CD4-positive, alpha-beta memory T cell (primary cell): ENCODE data around the gene HABP4. TPM values are rescaled to one million over a fixed set of nuclear protein-coding genes. Genes with fewer than 3 reads are reported as not detected.

Source experiments
- CTCF ChIA-PET: fragments of 350-600 bp; sonication (Branson Sonifier 250); formaldehyde crosslinking; loops from one replicate; lab custom pipeline; 2021; ENCODE audit warnings: inconsistent platforms; ENCODE audit not compliant: partially characterized antibody; lab: Charles Lee
- POLR2A ChIA-PET: fragments of 350-600 bp; sonication (Branson Sonifier 250); formaldehyde crosslinking; loops from one replicate; lab custom pipeline; 2021; ENCODE audit not compliant: partially characterized antibody; lab: Charles Lee
- DNase-seq, 5 donors: peaks; one replicate each; pipeline versions ENCODE4 v3.0.0 to v3.0.0-alpha.2; 2020 to 2022; ENCODE audit warnings: mixed read lengths in 1 of 5
- H3K27ac ChIP-seq: one replicate; pipeline ENCODE4 v1.7.0; 2013; ENCODE audit warnings: low read depth, low read length
- H3K27me3 ChIP-seq: 2 replicates; pipeline ENCODE4 v1.7.0; 2013; ENCODE audit warnings: mild to moderate bottlenecking, low read length, moderate library complexity; ENCODE audit not compliant: insufficient read depth
- H3K36me3 ChIP-seq: 2 replicates; pipeline ENCODE4 v1.7.0; 2013; ENCODE audit warnings: mild to moderate bottlenecking, low read length, moderate library complexity; ENCODE audit not compliant: insufficient read depth
- H3K4me1 ChIP-seq: 2 replicates; pipeline ENCODE4 v1.7.0; 2013; ENCODE audit warnings: mild to moderate bottlenecking, low read length, moderate library complexity; ENCODE audit not compliant: insufficient read depth
- H3K4me3 ChIP-seq, 2 donors: one replicate each; pipeline ENCODE4 v1.7.0; 2013; ENCODE audit warnings: low read length in 2 of 2, mild to moderate bottlenecking in 1 of 2
- H3K9me3 ChIP-seq, 2 donors: one replicate each; pipeline ENCODE4 v1.7.0; 2013; ENCODE audit warnings: low read length in 2 of 2, control low read depth in 1 of 2; ENCODE audit not compliant: control insufficient read depth in 1 of 2
- H3K27ac Mint-ChIP-seq, 7 donors: one replicate each; pipeline ENCODE4 v1.8.0; 2020 to 2021; ENCODE audit warnings: mixed read lengths in 7 of 7, mild to moderate bottlenecking in 6 of 7, inconsistent platforms in 3 of 7, moderate library complexity in 3 of 7
- H3K27me3 Mint-ChIP-seq, 2 donors: one replicate each; pipeline ENCODE4 v1.8.0; 2020 to 2021; ENCODE audit warnings: mixed read lengths in 2 of 2
- H3K36me3 Mint-ChIP-seq, 2 donors: one replicate each; pipeline ENCODE4 v1.8.0; 2020 to 2021; ENCODE audit warnings: mixed read lengths in 2 of 2, inconsistent platforms in 1 of 2, mild to moderate bottlenecking in 1 of 2
- H3K4me1 Mint-ChIP-seq, 4 donors: one replicate each; pipeline ENCODE4 v1.8.0; 2020 to 2021; ENCODE audit warnings: mixed read lengths in 4 of 4, mild to moderate bottlenecking in 1 of 4
- H3K4me3 Mint-ChIP-seq, 8 donors: one replicate each; pipeline ENCODE4 v1.8.0; 2020 to 2021; ENCODE audit warnings: mixed read lengths in 8 of 8, mild to moderate bottlenecking in 7 of 8, moderate library complexity in 6 of 8, inconsistent platforms in 3 of 8
- H3K9me3 Mint-ChIP-seq, 8 donors: one replicate each; pipeline ENCODE4 v1.8.0; 2020 to 2021; ENCODE audit warnings: mixed read lengths in 8 of 8, mild to moderate bottlenecking in 5 of 8, inconsistent platforms in 3 of 8, moderate library complexity in 1 of 8
- intact Hi-C: fragments of 100-400 bp; cut with micrococcal nuclease; formaldehyde crosslinking; loops from one replicate; pipeline ENCODE4 v1.15.1; 2023
- polyA plus RNA-seq, 2 donors: library from polyadenylated mRNA; unstranded; fragments of 300-500 nt; fragmentation: Illumina TruSeq; gene quantifications; one replicate each; pipeline ENCODE4 v1.2.3, GENCODE V29; 2021
- total RNA-seq, 2 experiments: library from RNA; stranded (reverse); gene quantifications; one replicate each; pipeline ENCODE4 v1.2.3, GENCODE V29; 2021

HABP4 gene
- total and polyA plus RNA-seq, 4 experiments from 2014 or later: 18.6 to 36.6 (median 33.3) TPM

DNA sequence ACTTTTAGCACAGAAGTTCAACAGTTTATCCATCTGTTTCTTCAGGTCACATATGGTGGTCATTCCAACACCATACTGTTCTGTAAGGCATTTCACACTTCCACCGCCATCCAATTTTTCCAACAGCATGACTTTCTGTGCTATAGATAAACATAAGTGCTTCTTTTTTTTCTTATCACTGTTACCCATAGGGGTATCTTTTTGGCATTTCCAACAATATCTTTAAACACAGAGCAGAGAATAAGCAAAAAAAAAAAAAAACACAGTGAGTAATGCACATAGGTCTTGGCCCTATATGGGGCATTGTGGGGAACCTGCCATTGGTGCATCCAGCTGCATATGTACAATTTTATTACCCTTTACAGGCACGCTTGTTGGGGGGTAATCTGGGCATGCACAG is 19.6 kb upstream of the HABP4 start:
- Mint-ChIP-seq H3K27ac (no peak overlapping the region), H3K36me3 (no peaks in the 10 kb centered on the region), H3K9me3 (no peaks in the 10 kb centered on the region), H3K4me1 (peaks cover 0 to 8% (median 5%) of the 10 kb centered on the region in 4 donors), H3K4me3 (no peak overlapping the region), H3K27me3 (no peaks in the 10 kb centered on the region)
- H3K36me3 ChIP-seq: no peaks in the 10 kb centered on the region
- H3K4me3 ChIP-seq: no peak overlapping the region
- intact Hi-C loops: no loop called here
- H3K9me3 ChIP-seq: no peaks in the 10 kb centered on the region
- H3K27ac ChIP-seq: no peak overlapping the region
- H3K27me3 ChIP-seq: no peaks in the 10 kb centered on the region
- H3K4me1 ChIP-seq: no peaks in the 10 kb centered on the region
- ChIA-PET CTCF (no interaction called here), POLR2A (no interaction called here)
- DNase-seq: no peak

DNA sequence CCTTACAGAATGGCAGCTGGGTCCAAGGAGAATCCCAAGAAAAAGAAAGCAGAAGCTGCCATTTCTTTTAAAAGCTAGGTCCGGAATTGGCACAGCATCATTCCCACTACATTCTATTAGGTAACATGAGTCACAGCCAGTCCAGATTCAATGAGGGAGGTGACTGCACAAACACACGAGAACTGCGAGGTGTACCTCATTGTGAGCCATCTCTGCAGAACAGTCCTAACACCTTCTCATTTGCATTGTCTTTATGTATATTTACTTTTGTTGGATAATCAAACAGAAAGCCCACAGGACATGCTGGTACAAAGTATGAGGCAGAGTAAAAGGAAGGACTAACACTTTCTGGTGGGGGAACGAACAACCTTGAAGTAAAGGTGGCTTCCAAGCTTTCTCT is 14.6 kb upstream of the HABP4 start:
- no peaks in the 10 kb centered on the region for H3K36me3 ChIP-seq
- no peaks in the 10 kb centered on the region for H3K9me3 ChIP-seq
- H3K4me1 ChIP-seq: no peaks in the 10 kb centered on the region
- ChIA-PET POLR2A (interaction anchor here (1.1 to 1.6 kb wide), 3 partner anchors 16 to 19 kb away, joined by 3 to 4 read pairs (median 4); no protein-coding TSS in a partner anchor), CTCF (interaction anchor here (1.3 kb wide), 1 partner anchor 37 kb away, joined by 3 read pairs; no protein-coding TSS in a partner anchor)
- H3K4me3 ChIP-seq: no peak overlapping the region
- H3K9me3 Mint-ChIP-seq: no peaks in the 10 kb centered on the region
- intact Hi-C loops: no loop called here
- H3K27me3 ChIP-seq: no peaks in the 10 kb centered on the region
- H3K27me3 Mint-ChIP-seq: no peaks in the 10 kb centered on the region
- H3K4me1 Mint-ChIP-seq: no peaks in the 10 kb centered on the region
- DNase-seq: no peak
- H3K4me3 Mint-ChIP-seq: no peak overlapping the region
- no peak overlapping the region for H3K27ac Mint-ChIP-seq
- H3K36me3 Mint-ChIP-seq: no peaks in the 10 kb centered on the region
- no peak overlapping the region for H3K27ac ChIP-seq

DNA sequence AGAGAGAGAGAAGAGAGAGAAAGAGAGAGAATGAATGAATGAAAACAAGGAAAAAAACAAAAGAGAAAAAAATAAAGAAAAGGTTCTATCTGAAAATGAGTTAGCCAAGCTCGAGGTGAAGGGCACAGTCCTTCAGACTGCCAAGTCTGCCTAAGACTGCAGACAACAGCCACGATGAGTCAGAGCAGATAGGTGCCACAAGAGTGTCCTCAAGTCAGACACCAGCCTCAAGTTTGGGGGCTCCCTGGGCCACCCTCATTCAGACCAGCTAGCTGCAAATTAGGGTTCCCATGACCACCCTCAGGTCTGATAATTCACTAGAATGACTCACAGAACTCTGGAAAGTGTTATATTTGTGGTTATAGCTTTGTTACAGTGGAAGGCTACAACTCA is 13.9 kb upstream of the HABP4 start:
- ChIA-PET POLR2A (interaction anchor here (1.1 to 1.3 kb wide), 2 partner anchors 13 to 15 kb away, joined by 3 to 4 read pairs; no protein-coding TSS in a partner anchor), CTCF (interaction anchor here (1.1 kb wide), 1 partner anchor 13 kb away, joined by 3 read pairs; no protein-coding TSS in a partner anchor)
- Histone ChIP-seq H3K27ac (no peak overlapping the region), H3K9me3 (no peaks in the 10 kb centered on the region), H3K4me3 (no peak overlapping the region), H3K27me3 (no peaks in the 10 kb centered on the region), H3K4me1 (no peaks in the 10 kb centered on the region), H3K36me3 (no peaks in the 10 kb centered on the region)
- intact Hi-C loops: no loop called here
- Mint-ChIP-seq H3K4me1 (no peaks in the 10 kb centered on the region), H3K27me3 (no peaks in the 10 kb centered on the region), H3K4me3 (no peak overlapping the region), H3K27ac (no peak overlapping the region), H3K9me3 (no peaks in the 10 kb centered on the region), H3K36me3 (no peaks in the 10 kb centered on the region)
- DNase-seq: no peak

DNA sequence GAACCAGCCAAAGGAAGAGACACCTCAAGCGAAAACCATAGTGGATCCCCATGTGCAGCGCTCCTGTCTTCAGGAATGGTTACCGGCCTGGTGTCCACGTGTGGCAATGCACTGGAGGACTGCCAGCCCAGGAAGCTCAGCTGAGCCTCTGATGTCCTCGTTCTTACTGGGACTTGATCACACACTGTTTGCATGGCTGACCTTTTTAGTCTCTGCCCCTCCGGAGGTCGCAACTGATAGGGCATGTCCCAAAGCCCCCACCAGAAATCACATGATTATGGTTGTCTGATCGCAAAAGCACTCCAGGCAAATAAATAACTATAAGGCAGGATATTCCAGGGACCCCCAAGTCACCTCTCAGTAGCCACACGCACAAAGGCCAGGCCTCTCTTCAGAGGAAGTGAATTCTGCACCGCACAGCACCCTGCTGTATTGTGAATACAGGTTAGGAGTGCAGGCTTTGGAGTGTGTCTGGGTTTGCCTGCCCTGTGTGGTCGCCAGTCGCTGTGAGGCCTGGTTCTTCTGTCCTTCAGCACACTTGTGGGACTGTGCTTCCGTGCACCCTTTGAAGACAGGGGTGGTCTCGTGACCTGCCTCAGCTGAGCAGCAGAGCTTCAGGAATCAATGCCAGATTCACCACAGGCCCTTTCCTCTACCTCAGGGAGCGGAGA is 13.4 kb upstream of the HABP4 start:
- peaks cover 0 to 2% (median 0%) of the 10 kb centered on the region in 8 donors for H3K9me3 Mint-ChIP-seq
- H3K27me3 Mint-ChIP-seq: no peaks in the 10 kb centered on the region
- ChIA-PET POLR2A (interaction anchor here (1.3 kb wide), 1 partner anchor 13 kb away, joined by 4 read pairs; no protein-coding TSS in a partner anchor), CTCF (interaction anchor here (1.1 kb wide), 1 partner anchor 13 kb away, joined by 3 read pairs; no protein-coding TSS in a partner anchor)
- no peaks in the 10 kb centered on the region for H3K9me3 ChIP-seq
- DNase-seq: no peak
- no peaks in the 10 kb centered on the region for H3K4me1 ChIP-seq
- intact Hi-C loops: no loop called here
- no peak overlapping the region for H3K4me3 ChIP-seq
- no peaks in the 10 kb centered on the region for H3K36me3 Mint-ChIP-seq
- H3K27me3 ChIP-seq: no peaks in the 10 kb centered on the region
- no peaks in the 10 kb centered on the region for H3K4me1 Mint-ChIP-seq
- no peak overlapping the region for H3K4me3 Mint-ChIP-seq
- no peak overlapping the region for H3K27ac Mint-ChIP-seq
- no peaks in the 10 kb centered on the region for H3K36me3 ChIP-seq
- no peak overlapping the region for H3K27ac ChIP-seq

DNA sequence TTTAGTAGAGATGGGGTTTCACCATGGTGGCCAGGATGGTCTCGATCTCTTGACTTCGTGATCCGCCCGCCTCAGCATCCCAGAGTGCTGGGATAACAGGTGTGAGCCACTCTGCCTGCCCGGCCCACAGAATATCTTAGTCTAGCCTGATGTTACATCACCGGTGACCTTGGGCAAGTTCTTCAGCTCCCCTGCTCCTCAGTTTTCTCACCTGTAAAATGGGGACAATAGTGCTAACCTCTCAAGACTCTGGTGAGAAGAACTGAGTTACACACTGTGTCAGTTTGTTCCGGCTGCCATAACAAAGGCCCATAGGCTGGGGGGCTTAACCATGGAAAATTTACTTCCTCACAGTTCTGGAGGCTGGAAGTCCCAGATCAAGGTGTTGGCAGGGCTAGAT is 12.5 kb upstream of the HABP4 start:
- no peak overlapping the region for H3K27ac ChIP-seq
- no peaks in the 10 kb centered on the region for H3K9me3 ChIP-seq
- ChIA-PET CTCF (no interaction called here), POLR2A (no interaction called here)
- no peak overlapping the region for H3K4me3 ChIP-seq
- Mint-ChIP-seq H3K27me3 (no peaks in the 10 kb centered on the region), H3K4me1 (no peaks in the 10 kb centered on the region), H3K4me3 (no peak overlapping the region), H3K27ac (no peak overlapping the region), H3K36me3 (no peaks in the 10 kb centered on the region), H3K9me3 (peaks cover 0 to 3% (median 0%) of the 10 kb centered on the region in 8 donors)
- H3K27me3 ChIP-seq: no peaks in the 10 kb centered on the region
- no peak for DNase-seq
- H3K36me3 ChIP-seq: no peaks in the 10 kb centered on the region
- intact Hi-C loops: no loop called here
- H3K4me1 ChIP-seq: no peaks in the 10 kb centered on the region

DNA sequence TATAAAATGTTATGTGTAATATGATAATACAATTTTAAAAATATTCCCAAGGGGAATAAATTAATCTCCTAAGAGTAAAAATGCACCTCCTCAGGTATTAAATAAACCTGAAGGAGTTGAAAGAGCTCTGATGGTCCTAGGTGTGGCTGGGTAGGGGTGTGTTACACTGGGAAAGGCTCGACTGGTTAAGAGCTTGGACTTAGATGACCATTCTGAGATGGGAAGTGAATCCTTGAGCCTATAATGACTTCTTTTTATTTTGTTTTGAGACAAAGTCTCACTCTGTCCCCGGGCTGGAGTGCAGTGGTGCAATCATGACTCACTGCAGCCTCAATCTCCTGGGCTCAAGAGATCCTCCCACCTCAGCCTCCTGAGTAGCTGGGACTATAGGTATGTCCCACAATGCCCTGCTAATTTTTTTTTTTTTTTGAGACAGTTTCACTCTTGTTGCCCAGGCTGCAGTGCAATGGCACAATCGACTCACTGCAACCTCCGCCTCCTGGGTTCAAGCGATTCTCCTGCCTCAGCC is 9.2 kb upstream of the HABP4 start:
- Histone ChIP-seq H3K4me3 (no peak overlapping the region), H3K9me3 (no peaks in the 10 kb centered on the region), H3K36me3 (no peaks in the 10 kb centered on the region), H3K27ac (no peak overlapping the region), H3K4me1 (no peaks in the 10 kb centered on the region), H3K27me3 (no peaks in the 10 kb centered on the region)
- Mint-ChIP-seq H3K4me3 (no peak overlapping the region), H3K9me3 (peaks cover 0 to 3% (median 0%) of the 10 kb centered on the region in 8 donors), H3K27me3 (no peaks in the 10 kb centered on the region), H3K27ac (peak overlapping the region in 1 of 7 donors; percentile 8), H3K36me3 (no peaks in the 10 kb centered on the region), H3K4me1 (no peaks in the 10 kb centered on the region)
- DNase-seq: no peak
- ChIA-PET POLR2A (interaction anchor here (2.5 kb wide), 1 partner anchor 22 kb away, joined by 14 read pairs; no protein-coding TSS in a partner anchor), CTCF (interaction anchor here (2.1 kb wide), 1 partner anchor 125 kb away, joined by 4 read pairs; no protein-coding TSS in a partner anchor)
- intact Hi-C loops: loop anchor here (5.0 kb wide), 1 partner anchor 227 kb away; no protein-coding TSS in a partner anchor

DNA sequence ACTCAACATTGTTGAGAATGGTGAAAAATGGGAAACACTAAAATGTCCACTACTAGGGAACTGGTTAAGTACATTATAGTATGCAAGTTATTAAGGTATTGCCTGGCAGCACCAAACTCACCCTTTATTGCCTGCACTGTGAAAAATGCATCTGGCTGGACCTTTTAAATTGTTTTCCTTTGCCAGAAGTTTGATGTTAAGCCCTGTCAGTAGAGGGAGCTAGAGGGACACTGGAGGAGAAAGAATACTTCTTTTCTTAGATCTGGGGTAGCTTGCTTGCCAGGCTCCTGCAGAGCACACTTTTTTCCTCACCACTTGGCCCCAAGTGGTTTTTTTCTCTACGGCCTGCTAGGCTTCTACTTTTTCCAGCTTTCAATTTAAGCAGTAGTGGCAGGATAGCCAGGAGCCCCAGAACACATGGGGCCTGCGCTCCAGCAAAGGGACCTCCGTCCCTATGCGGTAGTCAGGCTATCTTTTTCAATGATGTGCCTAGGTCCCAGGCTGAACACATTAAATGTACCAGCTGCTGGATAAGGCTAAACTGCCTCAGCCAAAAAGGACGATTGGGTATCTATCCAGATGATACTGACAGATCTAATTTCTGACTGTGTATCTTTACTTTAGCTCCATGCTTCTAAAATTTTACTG is 8.0 kb upstream of the HABP4 start:
- H3K36me3 ChIP-seq: no peaks in the 10 kb centered on the region
- H3K27me3 Mint-ChIP-seq: no peaks in the 10 kb centered on the region
- peak in 1 of 5 donors; percentile 19 for DNase-seq
- H3K27me3 ChIP-seq: no peaks in the 10 kb centered on the region
- no peak overlapping the region for H3K4me3 Mint-ChIP-seq
- H3K27ac Mint-ChIP-seq: no peak overlapping the region
- no peak overlapping the region for H3K4me3 ChIP-seq
- no peaks in the 10 kb centered on the region for H3K9me3 ChIP-seq
- no peaks in the 10 kb centered on the region for H3K4me1 ChIP-seq
- peaks cover 0 to 3% (median 0%) of the 10 kb centered on the region in 8 donors for H3K9me3 Mint-ChIP-seq
- no peaks in the 10 kb centered on the region for H3K36me3 Mint-ChIP-seq
- intact Hi-C loops: loop anchor here (5.0 kb wide), 1 partner anchor 225 kb away; no protein-coding TSS in a partner anchor
- POLR2A ChIA-PET: interaction anchor here (0.9 to 2.5 kb wide), 4 partner anchors 9 to 43 kb away, joined by 3 to 14 read pairs (median 4); no protein-coding TSS in a partner anchor
- H3K27ac ChIP-seq: no peak overlapping the region
- H3K4me1 Mint-ChIP-seq: no peaks in the 10 kb centered on the region
- CTCF ChIA-PET: interaction anchor here (0.7 to 2.5 kb wide), 11 partner anchors 10 to 212 kb away, joined by 3 to 5 read pairs (median 3); no protein-coding TSS in a partner anchor
